Umbilical cord (tissue), 2 donors: ENCODE results near the gene AKT3. TPM values are rescaled to one million over a fixed set of nuclear protein-coding genes. Genes with fewer than 3 reads are reported as not detected.
"Not testable (repeated sequence)": the region's sequence is repeated elsewhere in the genome, so short reads cannot be mapped to it uniquely, and the experiment has no call there.

Experiments used
- DNase-seq: peaks from one replicate; pipeline ENCODE4 v3.0.0-alpha.2; 2015; ENCODE audit warnings: low spot score
- total RNA-seq: library from RNA; depleted of rRNA; stranded (reverse); fragments of >200 nt; gene quantifications from one replicate; pipeline ENCODE4 v1.2.3, GENCODE V29; 2014; ENCODE audit warnings: low replicate concordance; ENCODE audit not compliant: insufficient read depth

Gene AKT3
- total RNA-seq, 1 donor from 2014 or later = 64.0 TPM

DNA sequence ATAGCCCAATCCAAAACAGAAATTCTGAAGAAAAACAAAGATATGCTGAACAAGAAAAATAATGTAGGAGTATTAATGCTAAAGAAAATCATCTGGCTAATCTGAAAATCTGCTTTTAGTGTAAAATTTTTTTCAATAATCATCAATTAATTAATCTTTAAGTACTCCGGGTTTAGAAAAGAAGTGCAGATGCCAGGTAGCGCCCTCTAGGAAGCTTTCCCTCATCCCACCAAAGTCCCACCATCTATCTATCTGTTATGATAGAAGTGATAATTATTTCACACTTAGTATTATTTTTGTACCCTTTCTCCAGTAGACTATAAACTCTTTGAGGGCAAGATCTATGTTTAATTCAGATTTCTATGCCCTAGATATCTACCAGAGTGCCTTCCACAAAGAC is 240.3 kb downstream of the AKT3 start:
- DNase-seq = no peak

DNA sequence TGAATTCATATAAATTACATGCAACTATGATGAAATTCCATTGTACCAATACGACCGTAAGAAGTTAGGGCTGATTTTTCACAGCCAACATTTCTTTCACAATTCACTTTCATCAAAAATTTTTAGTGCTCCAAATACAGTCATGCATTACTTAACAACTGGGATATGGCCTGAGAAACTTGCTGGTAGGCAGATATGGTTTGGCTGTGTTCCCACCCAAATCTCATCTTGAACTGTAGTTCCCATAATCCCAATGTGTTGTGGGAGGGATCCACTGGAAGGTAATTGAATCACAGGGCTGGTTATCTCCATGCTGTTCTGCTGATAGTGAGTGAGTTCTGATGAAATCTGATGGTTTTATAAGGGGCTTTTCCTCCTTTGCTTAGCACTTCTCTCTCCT is 244.4 kb downstream of the AKT3 start:
- peak; percentile 31 for DNase-seq

DNA sequence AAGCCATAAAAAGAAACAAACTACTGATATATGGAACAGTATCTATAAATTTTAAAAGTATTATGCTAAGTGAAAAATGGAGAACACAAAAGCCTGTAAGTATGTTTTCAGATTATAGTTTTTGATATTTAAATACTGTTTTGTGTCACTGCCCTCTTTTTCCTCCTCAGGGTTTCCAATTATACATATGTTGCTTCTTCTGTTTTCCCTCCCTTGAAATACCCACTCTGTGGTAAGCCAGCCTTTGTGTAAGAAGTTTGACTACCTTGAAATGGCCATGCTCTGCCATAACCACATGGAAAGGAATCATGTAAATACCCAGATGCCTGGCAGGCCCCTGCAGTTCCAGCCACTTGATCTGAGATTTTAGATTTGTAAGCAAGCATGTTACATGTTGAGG is 248.3 kb downstream of the AKT3 start:
- no peak for DNase-seq

DNA sequence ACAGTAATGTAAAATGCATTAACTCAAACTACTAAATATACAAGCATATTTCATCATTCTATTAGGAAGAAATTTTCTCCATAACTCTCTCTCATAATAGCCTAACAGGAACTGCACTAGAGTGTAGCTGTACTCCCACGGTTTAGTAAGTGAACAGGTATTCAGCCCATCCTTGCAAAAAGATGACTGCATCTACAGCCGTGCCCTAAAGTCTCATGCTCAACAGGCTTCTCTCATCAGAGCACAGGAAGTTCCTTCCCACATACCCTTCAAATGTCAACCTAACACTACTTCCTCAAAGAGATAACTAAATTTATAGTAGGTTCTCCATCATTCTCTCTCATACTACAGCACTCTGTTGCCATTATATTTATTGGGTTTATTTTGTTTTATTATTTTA is 251.6 kb downstream of the AKT3 start:
- DNase-seq = peak; percentile 3

DNA sequence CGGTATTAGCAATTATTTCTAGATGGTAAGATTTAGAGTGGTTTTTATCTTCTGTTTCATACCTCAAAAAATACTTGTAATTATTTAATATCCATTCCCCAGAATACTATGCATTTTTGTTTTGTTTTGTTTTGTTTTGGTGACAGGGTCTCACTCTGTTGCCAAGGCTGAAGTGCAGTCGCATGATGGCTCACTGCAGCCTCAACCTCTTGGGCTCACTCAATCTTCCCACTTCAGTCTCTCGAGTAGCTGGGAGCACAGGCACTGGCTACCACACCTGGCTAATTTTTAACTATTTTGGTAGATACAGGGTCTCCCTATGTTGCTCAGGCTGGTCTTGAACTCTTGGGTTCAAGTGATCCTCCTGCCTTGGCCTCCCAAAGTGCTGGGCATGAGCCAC is 252.7 kb downstream of the AKT3 start:
- DNase-seq = no peak

DNA sequence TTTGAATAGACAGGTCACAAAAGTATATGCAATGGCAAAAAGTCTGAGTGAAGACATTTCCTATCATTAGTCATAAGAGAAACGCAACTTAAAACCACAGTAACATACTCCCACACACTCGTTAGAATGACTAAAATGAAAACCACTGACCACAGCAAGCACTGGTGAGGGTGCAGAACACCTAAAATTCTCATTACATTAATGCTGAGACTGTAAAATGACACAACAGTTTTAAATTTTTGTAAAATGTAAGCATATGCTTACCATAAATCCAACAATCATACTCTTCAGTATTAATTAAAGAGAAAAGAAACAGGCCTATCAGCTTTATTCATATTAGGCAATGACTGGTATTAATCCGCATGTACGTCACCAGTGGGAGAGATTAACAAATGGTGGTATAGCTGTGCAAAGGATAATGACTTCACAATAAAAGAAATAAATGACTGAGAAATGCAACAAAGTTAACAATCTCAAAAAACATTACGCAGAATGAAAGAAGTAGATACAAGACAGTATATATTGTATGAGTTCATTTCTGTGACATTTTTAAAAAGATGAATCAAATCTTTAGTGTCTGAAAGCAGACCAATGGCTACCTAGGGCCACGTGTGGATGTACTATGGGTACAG is 253.5 kb downstream of the AKT3 start:
- no peak for DNase-seq

DNA sequence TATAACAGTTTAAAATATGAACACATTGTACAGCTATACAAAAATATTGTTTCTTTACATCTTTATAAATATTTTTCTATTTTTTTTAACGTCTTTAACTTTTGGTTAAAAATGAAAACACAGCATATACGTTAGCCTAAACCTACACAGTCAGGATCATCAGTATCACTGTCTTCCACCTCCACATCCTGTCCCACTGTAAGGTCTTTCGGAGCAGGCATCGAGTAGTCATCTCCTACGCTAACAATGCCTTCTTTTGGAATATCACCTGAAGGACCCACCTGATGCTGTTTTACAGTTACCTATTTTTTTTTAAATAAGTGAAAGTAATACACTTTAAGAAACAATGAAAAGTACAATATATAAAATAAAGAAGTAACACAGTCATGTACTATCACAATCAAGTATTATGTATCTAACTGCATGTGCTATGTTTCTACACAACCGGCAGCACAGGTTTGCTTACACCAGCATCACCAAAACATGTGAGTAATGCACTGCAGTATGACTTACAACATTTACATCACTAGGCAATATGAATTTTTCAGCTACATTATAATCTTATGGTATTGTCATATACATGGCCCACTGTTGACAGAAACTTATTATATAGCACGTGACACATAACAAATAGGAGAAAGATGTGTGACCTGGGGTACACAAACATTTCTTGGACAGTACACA is 254.4 kb downstream of the AKT3 start:
- DNase-seq = no peak

DNA sequence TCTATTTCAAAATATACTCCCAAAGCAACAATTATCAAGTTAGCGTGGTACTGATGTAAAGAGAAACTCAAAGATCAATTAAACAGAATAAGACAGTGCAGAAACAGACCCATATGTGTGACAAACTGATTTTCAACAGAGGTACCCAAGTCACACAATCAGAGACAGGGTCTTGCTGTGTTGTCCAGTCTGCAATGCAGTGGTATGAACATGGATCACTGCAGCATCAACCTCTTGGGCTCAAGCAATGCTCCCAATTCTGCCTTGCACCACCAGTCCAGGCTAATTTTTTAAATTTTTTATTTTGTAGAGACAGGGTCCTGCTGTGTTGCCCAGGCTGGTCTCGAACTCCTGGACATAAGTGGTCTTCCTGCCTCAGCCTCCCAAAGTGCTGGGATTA is 255.6 kb downstream of the AKT3 start:
- no peak for DNase-seq

DNA sequence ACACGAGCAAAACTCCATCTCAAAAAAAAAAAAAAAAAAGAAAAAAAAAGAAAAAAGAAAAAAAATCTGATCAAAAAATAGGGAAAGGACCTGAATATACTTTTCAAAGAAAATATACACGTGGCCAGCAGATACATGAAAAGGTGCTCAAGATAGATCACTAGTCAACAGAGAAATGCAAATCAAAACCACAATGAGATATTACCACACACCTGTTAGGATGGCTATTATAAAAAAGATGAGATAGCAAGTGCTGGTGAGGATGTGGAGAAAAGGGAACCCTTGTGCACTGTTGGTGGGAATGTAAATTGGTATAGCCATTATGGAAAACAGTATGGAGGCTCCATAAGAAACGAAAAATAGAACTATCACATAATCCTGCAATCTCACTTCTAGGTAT is 260.8 kb downstream of the AKT3 start:
- DNase-seq = not testable (repeated sequence)

DNA sequence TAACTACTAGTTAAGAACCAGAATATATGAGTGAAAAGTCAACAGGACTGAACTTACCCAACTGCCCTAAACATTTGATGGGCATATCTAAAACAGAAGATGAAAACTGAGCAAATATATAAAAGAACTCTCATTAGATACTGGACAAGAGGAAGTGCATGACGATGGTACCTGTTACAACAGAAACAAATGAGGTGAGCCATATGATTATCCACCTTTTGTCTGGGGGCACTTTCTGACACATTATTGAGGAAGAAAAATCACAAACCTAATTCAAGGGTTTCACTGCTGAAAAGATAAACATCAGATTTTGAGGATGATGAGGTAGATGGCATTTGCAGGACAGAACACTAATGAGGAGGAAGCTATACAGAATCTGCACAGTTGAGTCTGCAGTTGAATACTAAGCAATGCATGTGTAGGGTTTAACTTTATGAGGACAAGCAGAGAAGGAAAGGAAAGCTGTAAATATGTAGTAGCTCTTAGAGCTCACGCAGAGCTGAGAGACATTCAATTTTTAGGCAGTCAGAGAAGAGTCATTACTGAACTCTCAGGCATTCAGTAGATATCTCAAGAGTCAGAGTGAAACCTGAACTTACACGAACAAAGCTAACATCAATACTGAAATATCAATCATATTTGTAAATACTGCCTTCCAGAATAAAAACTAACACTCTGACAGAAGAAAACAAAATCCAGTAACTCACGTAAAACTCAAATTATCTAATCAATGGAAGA is 262.1 kb downstream of the AKT3 start:
- no peak for DNase-seq

DNA sequence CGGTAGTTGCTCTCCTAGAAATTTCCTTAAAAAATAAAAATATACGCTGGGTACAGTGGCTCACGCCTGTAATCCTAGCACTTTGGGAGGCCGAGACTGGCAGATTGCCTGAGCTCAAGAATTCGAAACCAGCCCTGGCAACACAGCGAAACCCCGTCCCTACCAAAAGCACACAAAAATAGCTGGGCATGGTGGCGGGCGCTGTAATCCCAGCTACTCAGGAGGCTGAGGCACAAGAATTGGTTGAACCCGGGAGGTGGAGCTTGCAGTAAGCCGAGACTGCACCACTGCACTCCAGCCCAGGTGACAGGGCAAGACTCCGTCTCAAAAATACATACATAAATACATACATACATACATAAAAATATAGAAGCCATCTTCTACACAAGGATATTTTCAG is 262.8 kb downstream of the AKT3 start:
- DNase-seq = no peak

DNA sequence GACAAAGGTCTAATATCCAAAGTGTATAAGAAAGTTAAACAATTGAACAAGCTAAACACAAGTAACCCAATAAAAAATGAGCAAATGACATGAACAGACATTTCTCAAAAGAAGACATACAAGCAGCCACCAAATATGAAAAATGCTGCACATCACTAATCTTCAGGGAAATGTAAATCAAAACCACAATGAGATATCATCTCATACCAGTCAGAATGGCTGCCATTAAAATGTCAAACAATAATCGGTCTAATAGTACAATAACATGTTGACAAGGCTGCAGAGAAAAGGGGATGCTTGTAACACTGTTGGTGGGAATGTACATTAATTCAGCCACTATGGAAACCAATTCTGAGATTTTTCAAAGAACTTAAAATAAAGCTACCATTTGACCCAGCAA is 264.1 kb downstream of the AKT3 start:
- DNase-seq = no peak

DNA sequence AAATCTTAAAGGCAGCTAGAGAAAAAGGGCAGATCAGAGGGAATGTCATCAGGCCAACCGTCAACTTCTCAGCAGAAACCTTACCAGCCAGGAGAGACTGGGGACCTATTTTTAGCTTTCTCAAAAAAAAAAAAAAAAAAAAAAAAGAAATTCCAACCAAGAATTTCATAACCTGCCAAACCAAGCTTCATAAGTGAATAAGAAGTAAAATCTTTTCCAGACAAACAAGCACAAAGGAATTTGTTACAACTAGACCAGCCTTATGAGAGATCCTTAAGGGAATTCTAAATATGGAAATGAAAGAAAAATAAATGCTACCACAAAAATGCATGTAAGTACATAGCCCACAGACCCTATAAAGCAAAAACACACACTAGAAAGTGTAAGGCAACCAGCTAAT is 267.7 kb downstream of the AKT3 start:
- DNase-seq = no peak

DNA sequence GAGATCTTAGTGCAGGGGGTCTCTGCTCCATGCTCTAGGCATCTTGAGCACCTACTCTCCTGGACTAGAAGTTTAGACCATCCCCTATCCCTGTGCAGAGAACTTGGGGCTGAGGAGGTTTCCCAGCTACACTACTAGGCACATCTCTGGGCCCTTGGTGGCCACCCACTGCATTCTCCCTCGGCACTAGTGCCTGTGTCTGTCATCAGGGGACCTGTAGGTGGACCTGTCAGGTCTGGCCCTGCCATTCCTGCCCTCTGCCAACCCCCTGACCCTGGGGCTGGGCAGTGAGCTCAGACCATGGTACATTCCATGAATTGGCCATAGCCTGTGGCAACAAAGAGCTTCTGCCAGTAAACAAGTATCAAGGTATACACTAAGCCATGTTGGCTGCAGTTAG is 269.1 kb downstream of the AKT3 start:
- no peak for DNase-seq

DNA sequence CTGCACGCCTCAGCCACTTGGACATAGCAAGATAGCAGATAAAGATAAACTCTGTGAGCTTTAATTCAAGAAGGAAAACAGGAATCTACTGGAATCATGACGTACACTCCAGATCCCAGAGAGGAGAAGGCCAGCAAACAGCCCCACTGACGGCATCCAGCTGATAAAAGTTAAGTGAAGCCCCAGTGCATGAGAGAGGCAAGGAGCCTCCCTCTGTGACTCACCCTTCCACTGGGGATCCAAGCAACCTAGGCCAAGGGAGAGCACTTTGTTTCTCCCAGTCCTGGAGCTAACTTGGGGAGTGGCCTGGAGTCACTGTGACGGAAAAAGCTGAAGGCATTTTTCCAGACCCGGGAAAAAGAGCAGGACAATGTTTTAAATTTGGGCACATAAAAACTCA is 270.0 kb downstream of the AKT3 start:
- DNase-seq = no peak

DNA sequence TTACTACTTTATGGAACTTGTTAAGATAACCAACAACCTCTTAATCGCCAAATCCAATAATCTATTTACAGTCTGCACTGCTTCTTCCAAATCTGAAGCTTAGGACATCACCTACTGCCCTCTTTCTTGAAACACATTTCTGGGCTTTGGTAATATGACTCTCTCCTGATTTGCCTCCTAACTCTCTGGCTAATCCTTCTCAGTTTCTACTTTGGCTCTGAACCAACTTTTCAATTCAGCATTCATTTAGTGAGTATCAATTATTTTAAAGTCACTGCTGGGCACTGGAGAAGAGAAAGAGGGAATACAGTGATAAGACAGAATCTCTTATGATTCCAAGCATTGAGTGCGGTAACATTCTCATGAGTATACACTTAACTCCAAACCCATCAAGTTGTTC is 275.0 kb downstream of the AKT3 start:
- no peak for DNase-seq

DNA sequence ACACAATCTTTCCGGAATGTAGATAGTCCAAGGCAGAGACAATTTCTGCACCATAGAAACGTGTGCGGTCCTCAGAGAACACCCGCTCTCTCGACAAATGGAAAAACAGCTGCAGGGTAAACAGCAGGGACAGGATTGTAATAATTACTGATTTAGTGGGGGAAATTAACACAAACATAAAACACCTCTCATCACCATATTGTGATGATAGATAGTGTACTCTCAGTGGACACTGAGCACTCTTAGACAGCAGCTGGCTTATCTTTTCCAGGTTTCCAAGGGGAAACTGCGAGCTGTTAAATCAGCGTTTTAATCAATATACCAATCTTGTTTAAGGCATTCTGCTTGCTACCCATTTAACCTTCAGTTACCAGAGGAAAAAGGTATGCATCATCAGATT is 277.1 kb downstream of the AKT3 start:
- no peak for DNase-seq

DNA sequence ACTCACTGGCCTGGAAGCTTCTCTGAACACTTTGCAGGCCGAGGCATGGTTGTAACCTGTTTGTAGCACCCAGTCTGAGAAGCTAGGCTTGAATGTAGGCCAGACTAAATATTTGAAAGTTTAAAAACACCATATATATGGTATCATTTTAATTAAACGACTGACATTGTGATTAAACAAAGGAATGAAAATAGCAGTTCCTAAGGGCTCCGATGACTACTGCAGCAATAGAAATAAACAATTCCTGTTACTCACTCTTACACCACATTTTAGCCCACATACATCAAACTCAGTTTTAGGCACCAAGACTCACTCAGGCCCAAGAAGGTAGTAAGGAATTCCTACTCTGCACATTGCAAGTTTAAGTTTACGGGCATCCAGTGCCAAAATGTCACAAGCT is 281.2 kb downstream of the AKT3 start:
- DNase-seq = no peak

DNA sequence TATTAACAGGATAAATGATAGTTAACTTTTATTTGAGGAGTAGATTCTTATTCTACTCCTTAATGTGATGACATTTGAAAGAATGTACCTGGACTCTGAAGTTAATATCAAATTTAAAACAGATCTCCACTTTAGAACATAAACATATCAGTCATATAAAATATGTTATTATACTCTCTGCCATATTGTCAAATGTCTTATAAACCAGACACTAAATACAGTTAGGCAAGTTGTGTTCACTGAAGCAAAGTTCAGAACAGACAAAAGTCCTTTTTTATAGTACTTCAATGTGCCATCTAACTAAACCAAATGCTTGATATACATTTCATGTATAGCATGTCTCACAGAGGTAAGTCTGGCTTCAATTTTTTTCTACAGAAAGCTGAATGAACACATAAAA is 285.2 kb downstream of the AKT3 start:
- DNase-seq = no peak

DNA sequence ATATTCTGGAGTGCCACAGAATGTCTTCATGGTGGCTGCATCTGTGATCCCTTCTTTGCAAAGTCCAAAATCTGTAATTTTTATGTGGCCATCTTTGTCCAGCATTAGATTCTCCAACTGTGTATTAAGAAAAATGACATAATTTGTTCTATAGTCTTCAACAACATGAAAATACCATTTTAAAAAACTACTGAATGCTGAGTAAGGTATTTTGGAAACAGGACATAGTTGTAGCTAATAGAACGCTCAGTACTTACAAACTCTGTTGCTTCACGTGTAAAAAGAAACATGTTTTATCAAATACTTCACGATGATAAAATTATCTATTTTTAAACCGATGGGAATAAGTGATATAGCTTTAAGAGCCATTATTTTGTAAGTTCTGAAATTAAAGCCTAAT is 286.3 kb downstream of the AKT3 start:
- no peak for DNase-seq

DNA sequence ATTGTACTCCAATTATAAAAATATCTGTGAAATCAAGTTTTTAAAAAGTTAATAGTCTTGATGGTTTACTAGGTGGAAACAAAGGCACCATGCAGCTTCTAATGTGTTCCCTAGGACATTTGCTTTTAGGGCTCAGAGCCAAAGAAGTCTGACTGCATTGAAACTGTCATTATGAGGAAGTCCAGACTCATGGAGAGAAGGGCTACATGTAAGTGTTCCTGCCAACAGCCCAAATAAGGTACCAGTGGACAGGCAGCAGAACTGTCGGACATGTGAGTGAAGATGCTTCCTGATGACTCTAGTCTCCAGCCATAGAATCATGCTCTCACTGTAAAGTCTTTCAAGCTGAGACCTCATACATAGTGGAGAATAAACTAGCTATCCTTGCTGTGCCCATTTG is 287.6 kb downstream of the AKT3 start:
- DNase-seq = peak; percentile 25

DNA sequence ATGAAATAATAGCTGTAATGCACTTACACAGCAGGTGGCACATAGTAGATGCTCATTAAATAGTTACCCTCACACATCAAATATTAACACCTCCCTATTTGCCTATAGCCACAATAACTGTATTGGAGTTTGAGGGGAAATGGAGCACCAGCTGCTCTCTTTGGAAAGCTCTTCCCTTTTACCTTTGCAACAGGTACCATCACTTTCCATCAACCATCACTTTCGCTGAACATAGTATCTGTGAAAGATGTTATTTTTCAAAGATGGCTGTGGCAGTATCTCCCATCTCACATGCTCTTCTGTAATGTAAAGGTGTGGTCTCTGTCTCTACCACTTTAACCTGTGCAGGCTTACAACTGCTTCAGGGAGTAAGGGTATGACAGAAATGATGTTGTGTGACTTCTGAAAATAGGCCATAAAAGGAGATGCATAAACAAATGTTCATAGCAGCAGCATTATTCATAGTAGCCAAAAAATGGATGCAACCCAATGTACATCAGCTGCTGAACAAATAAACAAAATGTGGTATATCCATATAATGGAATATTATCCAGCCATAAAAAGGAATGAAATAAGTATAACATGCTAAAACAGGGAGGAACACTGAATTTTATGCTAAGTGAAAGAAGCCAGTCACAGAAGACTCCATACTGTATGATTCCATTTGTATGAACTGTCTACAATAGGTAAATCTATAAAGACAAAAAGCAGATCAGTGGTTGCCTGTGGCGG is 288.3 kb downstream of the AKT3 start:
- no peak for DNase-seq
